ENCODE results near the gene PCDHA12. TPM values are rescaled to one million over a fixed set of nuclear protein-coding genes. Genes with fewer than 3 reads are reported as not detected.

Gene PCDHA12
- total and polyA plus RNA-seq, 9 donors: 0.04 to 1.3 (median 0.38) TPM

- 61 to 75% (median 71%) methylated on average over 1 of the region's 1 CpG for WGBS, 3 donors
- no peak for DNase-seq
- Histone ChIP-seq H3K4me3 (no peak overlapping the region), H3K4me1 (ENCODE audit: insufficient read depth) (no peaks in the 10 kb centered on the region), H3K27ac (no peak overlapping the region), H3K9me3 (no peaks in the 10 kb centered on the region), H3K27me3 (no peaks in the 10 kb centered on the region), H3K36me3 (no peaks in the 10 kb centered on the region)
- TF ChIP-seq, protein P1, sequence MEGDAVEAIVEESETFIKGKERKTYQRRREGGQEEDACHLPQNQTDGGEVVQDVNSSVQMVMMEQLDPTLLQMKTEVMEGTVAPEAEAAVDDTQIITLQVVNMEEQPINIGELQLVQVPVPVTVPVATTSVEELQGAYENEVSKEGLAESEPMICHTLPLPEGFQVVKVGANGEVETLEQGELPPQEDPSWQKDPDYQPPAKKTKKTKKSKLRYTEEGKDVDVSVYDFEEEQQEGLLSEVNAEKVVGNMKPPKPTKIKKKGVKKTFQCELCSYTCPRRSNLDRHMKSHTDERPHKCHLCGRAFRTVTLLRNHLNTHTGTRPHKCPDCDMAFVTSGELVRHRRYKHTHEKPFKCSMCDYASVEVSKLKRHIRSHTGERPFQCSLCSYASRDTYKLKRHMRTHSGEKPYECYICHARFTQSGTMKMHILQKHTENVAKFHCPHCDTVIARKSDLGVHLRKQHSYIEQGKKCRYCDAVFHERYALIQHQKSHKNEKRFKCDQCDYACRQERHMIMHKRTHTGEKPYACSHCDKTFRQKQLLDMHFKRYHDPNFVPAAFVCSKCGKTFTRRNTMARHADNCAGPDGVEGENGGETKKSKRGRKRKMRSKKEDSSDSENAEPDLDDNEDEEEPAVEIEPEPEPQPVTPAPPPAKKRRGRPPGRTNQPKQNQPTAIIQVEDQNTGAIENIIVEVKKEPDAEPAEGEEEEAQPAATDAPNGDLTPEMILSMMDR (IDR thresholded peaks at IDR 0.05): no peak
- TF ChIP-seq EP300 (IDR thresholded peaks at IDR 0.05) (no peak), POLR2A (IDR thresholded peaks at IDR 0.05) (no peak)
- intact Hi-C loops (cut with DNase I): no loop called here
Observed at GRCh38 chr5:140916325-140916724, 41.2 kb downstream of the PCDHA12 start.

- H3K4me1 ChIP-seq (ENCODE audit: insufficient read depth): peaks cover 14% of the 10 kb centered on the region
- H3K36me3 ChIP-seq: no peaks in the 10 kb centered on the region
- WGBS, 3 donors: 51 to 67% (median 62%) methylated on average over 4 of the region's 4 CpGs
- TF ChIP-seq, protein P1 (IDR thresholded peaks at IDR 0.05): no peak
- TF ChIP-seq POLR2A (IDR thresholded peaks at IDR 0.05) (no peak), EP300 (IDR thresholded peaks at IDR 0.05) (no peak)
- DNase-seq: no peak
- no peaks in the 10 kb centered on the region for H3K27me3 ChIP-seq
- H3K9me3 ChIP-seq: no peaks in the 10 kb centered on the region
- no peak overlapping the region for H3K27ac ChIP-seq
- intact Hi-C loops (cut with DNase I): no loop called here
- H3K4me3 ChIP-seq: no peak overlapping the region
Observed at GRCh38 chr5:140923601-140924000, 48.5 kb downstream of the PCDHA12 start.

- Histone ChIP-seq H3K9me3 (no peaks in the 10 kb centered on the region), H3K27me3 (no peaks in the 10 kb centered on the region), H3K27ac (no peak within 1 kb of the TSS), H3K4me3 (peak within 1 kb of the TSS; percentile 35), H3K4me1 (ENCODE audit: insufficient read depth) (peaks cover 14% of the 10 kb centered on the region), H3K36me3 (no peaks in the 10 kb centered on the region)
- peak in 1 of 5 donors; percentile 41 for DNase-seq
- no peak for TF ChIP-seq EP300 (IDR thresholded peaks at IDR 0.05)
- TF ChIP-seq, protein P1 (IDR thresholded peaks at IDR 0.05): no peak
- TF ChIP-seq POLR2A (IDR thresholded peaks at IDR 0.05): no peak
- intact Hi-C loops (cut with DNase I): no loop called here
- WGBS, 3 donors: 1 to 3% (median 1%) methylated on average over 38 to 41 of the region's 41 CpGs
Observed at GRCh38 chr5:140925806-140926442, 50.8 kb downstream of the PCDHA12 start, which contains the start of gene PCDHAC1. Gene PCDHAC1 (plus strand): TSS chr5:140926299. CDS start chr5:140926893, 594 bp downstream.

GRCh38 chr5:140926443-140927227 lies 51.5 kb downstream of the PCDHA12 start:
- TF ChIP-seq, protein P1 (IDR thresholded peaks at IDR 0.05): peak in 2 of 3 donors; percentile 44 to 58
- no peak for TF ChIP-seq EP300 (IDR thresholded peaks at IDR 0.05)
- WGBS, 3 donors: 1% methylated on average over 31 to 74 of the region's 74 CpGs
- Histone ChIP-seq H3K4me1 (ENCODE audit: insufficient read depth) (peaks cover 14% of the 10 kb centered on the region), H3K4me3 (peak overlapping the region; percentile 35), H3K27ac (no peak overlapping the region), H3K27me3 (no peaks in the 10 kb centered on the region), H3K9me3 (no peaks in the 10 kb centered on the region), H3K36me3 (no peaks in the 10 kb centered on the region)
- peak; percentile 58 to 83 (median 64) for DNase-seq
- intact Hi-C loops (cut with DNase I): no loop called here
